ENCODE measurements around the gene NABP2.
A peak's percentile ranks its signal among the peaks of the same experiment; 100 is the strongest.
"Not testable (repeated sequence)": the region's sequence is repeated elsewhere in the genome, so short reads cannot be mapped to it uniquely, and the experiment has no call there.

Gene NABP2

GRCh38 chr12:56224102-56224701 lies at the start of gene NABP2:
Gene NABP2 (plus strand): TSS chr12:56224342. CDS start chr12:56224857, 515 bp downstream.
- peak; percentile 96 for DNase-seq

DNA sequence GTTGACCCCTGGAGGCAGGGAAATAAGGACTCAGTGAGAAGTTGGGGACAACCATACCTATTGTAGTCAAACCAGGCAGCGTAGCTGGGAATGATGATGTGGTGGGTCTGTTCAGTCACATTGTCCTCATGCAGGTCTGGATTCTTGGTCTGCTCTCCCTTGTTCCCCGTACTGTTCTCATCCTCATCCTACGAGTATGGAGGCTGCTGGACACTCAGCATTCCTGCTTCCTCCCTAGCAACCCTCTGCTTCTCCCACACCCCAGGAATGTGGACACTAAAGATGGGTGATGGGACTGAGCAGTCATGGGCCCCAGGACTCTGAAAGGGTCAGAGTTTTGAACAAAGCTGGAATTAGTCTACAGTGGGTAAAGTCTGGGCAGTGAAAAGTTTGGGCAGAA lies 45.8 kb upstream of the NABP2 start:
- DNase-seq, result no peak

- no peak for DNase-seq
Measured at GRCh38 chr12:56186957-56187356, 37.2 kb upstream of the NABP2 start.

DNA sequence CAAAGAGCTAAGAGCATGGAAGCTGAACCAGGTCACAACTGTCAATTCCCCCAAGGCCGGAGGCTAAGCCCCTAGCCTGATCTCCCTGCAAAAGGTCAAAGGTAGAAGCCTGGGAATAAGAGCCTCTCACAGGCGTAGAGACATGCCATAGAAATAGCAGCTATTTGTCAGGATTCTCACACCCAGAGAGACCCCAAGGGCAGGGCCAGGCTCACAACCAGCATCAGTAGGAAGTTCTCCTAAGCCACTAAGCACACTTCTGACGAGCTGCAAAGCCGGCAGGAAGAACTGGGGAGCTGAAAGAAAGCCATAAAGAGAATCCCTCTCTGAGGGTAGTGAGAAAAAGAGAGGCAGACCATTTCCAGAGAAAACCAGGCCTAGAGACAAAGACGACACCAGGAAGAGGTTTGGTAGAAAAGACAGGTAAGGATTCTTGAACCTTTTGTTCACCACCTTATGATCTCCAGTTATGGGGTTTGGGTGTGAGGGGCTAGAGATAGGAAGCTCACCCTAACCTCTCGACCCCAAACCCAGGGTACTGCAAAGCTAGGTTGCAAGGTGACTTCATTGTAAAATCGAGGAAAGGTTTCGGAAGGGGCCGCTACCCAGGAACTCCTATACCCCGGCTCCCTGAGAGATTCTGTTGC lies 35.9 kb upstream of the NABP2 start:
- DNase-seq, result no peak

DNA sequence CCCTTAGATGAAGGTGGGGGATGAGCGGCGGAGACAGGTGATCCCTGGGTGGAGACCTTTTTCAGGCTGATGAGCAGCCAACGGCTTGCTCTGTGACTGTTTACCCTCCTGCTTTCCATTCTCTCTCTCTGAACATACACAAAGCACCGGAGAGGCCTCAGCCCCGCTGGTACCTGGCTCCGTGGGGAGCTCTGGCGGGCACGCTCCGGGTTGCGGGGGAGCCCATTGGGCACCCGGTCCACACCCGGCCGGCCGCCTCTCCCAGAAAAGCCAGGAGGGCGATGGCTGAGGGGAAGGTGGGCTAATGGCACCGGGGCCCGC lies 35.4 kb upstream of the NABP2 start:
- DNase-seq, result no peak

- peak; percentile 82 for DNase-seq
Measured at GRCh38 chr12:56189099-56189917, 34.8 kb upstream of the NABP2 start, which contains the start of gene SMARCC2. Gene SMARCC2 (minus strand): TSS chr12:56189483. CDS start chr12:56189461, 22 bp downstream.

GRCh38 chr12:56189918-56190694 lies 34.0 kb upstream of the NABP2 start:
- peak; percentile 37 for DNase-seq

DNA sequence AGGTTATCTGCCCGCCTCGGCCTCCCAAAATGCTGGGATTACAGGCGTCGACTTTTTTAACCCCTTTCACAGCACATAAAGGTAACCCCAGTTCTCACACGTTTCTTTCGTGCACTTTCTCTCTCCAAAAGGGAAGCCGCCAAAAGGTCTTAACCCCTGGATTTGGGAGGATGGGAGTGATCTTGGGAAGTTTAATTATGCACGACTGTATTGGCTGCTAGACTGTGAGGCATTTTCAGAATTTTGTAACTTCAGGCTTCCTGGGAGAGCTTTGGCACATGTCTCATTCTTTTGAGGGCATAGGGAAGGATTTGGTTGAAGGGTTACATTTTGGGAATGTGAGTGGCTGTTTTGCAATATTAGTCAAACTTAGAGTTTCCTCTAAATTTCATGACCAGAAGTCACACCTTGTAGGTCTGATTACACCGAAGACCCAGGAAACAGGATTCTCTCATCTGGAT lies 33.4 kb upstream of the NABP2 start:
- no peak for DNase-seq

- no peak for DNase-seq
Measured at GRCh38 chr12:56192582-56192981, 31.6 kb upstream of the NABP2 start.

DNA sequence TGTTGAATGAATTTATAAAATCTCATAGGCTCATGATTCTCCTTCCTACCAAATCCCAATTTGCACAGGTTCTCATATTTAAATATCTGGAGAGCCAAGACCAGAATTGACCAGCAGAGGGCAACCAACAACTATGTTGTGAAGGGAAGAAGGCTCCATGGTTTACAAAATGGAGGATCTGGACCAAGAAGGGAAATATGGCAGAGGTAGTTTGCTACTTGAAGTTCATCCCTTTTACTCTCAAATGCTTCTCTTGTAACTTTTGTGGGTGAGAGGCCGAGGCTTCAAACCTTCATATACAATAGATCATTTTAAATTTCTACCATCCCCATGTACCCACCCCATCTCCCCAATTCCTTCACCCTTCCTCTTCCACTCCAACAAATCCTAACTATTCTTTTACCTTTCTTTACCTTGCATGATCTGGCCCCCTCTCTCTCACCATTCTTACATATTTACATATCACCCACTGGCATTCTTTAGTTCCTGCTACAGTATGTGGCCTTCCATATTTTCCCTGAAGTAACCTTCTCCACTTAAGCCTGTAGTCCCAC lies 31.0 kb upstream of the NABP2 start:
- peak; percentile 83 for DNase-seq

DNA sequence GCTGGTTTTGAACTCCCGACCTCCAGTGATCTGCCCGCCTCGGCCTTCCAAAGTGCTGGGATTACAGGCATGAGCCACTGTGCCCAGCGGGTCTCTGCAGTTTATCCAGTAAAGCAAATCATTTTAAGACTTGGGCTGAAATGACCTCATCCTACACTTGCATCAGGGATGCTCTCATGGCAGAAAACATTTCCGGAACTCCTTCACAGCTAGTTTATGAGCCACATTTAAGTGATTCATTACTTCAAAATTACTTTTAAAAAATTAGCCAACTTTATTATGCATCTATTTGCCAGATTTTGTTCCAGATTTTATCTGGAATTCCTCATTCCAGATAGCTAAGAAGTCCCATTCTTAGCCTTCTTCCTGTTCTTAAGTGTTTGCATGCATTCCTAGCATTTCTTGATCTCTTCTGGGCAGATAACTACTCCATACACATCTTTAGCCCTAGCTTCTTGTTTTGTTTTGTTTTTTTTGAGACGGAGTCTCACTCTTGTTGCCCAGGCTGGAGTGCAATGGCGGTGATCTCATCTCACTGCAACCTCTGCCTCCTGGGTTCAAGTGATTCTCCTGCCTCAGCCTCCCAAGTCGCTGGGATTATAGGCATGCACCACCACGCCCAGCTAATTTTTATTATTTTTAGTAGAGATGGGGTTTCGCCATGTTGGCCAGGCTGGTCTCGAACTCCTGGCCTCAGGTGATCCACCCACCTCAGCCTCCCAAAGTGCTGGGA lies 27.2 kb upstream of the NABP2 start:
- not testable (repeated sequence) for DNase-seq

DNA sequence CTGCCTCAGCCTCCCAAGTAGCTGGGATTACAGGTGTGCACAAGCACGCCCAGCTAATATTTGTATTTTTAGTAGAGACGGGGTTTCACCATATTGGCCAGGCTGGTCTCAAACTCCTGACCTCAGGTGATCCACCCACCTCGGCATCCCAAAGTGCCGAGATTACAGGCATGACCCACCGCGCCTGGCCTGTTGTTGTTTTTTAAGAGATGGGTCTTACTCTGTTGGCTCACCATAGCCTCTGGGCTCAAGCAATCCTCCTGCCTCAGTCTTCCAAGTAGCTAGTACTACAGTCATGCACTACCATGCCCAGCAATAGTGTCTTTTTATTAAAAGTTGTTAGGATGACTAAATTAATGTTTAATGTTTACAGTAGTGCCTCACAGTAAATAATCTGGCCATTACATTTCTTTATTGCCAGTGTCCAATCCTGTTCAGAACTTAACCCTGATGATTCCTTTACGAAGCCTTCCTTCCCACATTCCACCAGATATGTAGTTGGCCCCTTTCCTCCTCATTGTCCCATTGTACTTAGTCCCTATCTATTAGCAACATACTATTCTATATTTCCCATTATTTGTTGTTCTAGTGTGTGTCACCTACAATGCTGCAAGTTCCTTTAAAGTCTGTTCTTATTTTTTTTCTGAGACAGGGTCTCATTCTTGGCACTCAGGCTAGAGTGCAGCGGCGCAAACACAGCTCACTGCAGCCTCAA lies 26.1 kb upstream of the NABP2 start:
- DNase-seq, result no peak

- DNase-seq, result no peak
Measured at GRCh38 chr12:56198836-56199235, 25.3 kb upstream of the NABP2 start.

- DNase-seq, result no peak
Measured at GRCh38 chr12:56202366-56202765, 21.8 kb upstream of the NABP2 start.

GRCh38 chr12:56202838-56203237 lies 21.3 kb upstream of the NABP2 start:
- DNase-seq, result no peak

GRCh38 chr12:56204275-56204674 lies 19.9 kb upstream of the NABP2 start:
- DNase-seq, result no peak

DNA sequence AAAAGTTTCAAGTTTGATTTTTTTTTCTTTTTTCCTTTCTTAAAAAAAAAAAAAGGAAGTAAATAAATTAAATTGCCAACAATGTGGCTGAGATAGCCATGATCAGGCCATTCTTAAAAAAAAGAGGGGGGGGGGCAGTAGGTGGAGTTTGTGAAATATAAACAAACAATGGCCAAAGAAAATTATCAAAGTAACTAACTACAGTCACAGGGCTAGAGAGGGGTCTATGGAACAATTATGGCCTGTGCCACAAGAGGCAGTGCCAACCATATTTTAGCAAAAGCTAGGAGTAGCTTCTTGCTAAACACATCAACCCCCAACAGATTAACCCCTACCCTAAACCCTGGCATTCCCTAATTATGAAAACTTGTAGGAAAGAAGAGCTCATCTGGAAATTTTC lies 18.7 kb upstream of the NABP2 start:
- DNase-seq, result no peak

DNA sequence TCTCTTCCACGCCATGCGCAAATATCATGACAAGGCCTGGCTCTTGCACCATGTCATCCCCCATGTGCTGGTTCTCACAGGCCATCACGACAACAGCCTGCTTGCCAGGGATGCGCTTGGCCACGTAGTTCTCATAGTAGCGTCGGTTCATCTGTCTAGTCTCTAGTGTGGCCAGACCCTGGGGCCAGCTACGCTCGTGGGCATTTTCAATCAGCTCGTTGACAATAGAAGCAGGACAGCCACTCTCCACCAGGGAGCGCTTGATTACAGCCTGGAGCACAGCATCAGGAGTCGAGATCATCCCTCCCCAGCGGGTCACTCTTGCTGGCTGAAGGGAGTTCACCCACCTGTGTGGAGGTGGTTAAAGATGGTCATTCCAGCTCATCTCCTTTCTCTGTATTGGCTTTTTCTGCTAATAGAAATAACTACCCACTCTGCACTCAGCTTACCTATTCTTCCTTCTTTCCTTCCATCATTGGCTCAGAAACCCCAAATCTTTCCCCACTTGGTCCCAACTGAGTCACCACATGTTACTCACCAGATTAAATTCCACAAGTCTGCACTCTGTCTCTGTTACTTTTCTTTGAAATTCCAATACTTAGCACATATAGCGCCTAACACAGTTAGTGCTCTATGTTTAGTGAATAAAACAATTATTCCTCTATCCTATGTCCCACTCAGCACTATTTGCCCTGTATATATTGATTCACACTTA lies 17.5 kb upstream of the NABP2 start:
- no peak for DNase-seq

GRCh38 chr12:56208006-56208405 lies 16.1 kb upstream of the NABP2 start:
- no peak for DNase-seq

GRCh38 chr12:56212361-56212760 lies 11.8 kb upstream of the NABP2 start:
- no peak for DNase-seq

- DNase-seq, result no peak
Measured at GRCh38 chr12:56213878-56214277, 10.3 kb upstream of the NABP2 start.

All from NCI-H2081 treated with DMSO at 0.1 percent for 48 hours (cell line).